ENCODE results near the gene SASH3.

- TF ChIP-seq POLR2AphosphoS5 (IDR thresholded peaks at IDR 0.05; ENCODE audit: low read depth, low read length), result no peak
- 0 out of 2 replicates have a peak, but pooled peaks have one; percentile 43 for TF ChIP-seq POLR2A (IDR thresholded peaks at IDR 0.05; ENCODE audit: low read depth, low read length)
- no peak for TF ChIP-seq TAF1 (IDR thresholded peaks at IDR 0.05; ENCODE audit: low read depth, low read length)
- no peak for TF ChIP-seq SPI1 (IDR thresholded peaks at IDR 0.05; ENCODE audit: low read depth, low read length)
- TF ChIP-seq POU2F2 (IDR thresholded peaks at IDR 0.05; ENCODE audit: low read depth, low read length), result no peak
Measured at GRCh38 chrX:129843459-129844306, 63.9 kb downstream of the SASH3 start, which contains the start of gene ZDHHC9.
